DOHH2 (cell line): ENCODE measurements around the gene COPA.
"Not testable (repeated sequence)": the region's sequence is repeated elsewhere in the genome, so short reads cannot be mapped to it uniquely, and the experiment has no call there.

Experiments used
- CTCF ChIP-seq: fragments of 200-600 bp; sonication (generic); IDR thresholded peaks from one replicate; pipeline ENCODE4 v1.5.1; 2014; ENCODE audit warnings: antibody characterized with exemption, mild to moderate bottlenecking, low read depth, low read length; ENCODE audit not compliant: poor library complexity, severe bottlenecking
- EZH2phosphoT487 ChIP-seq: fragments of 200-600 bp; sonication (generic); IDR thresholded peaks from 2 replicates; pipeline ENCODE4 v1.6.1; 2017; ENCODE audit warnings: borderline replicate concordance, mild to moderate bottlenecking, antibody characterized with exemption, low read length, moderate library complexity, mixed read lengths

- TF ChIP-seq CTCF, EZH2phosphoT487: not testable (repeated sequence)
Measured at GRCh38 chr1:160384812-160385211, 41.8 kb upstream of the COPA start.
